ENCODE results near the gene OR1F1.
"Not testable (repeated sequence)": the region's sequence is repeated elsewhere in the genome, so short reads cannot be mapped to it uniquely, and the experiment has no call there.

The OR1F1 gene

DNA sequence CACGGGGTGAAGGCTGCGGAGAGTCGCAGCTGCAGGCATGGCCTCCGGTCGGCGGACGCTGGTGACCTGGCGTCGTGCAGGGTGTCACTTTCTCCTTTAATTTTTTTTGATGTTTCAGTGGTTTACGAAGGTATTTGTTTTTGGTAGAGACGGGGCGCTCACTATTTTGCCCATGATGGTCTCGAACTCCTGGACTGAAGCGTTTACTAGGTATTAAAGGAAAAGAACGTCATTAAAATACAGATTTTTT lies 36.1 kb upstream of the OR1F1 start:
- no peak for DNase-seq

DNA sequence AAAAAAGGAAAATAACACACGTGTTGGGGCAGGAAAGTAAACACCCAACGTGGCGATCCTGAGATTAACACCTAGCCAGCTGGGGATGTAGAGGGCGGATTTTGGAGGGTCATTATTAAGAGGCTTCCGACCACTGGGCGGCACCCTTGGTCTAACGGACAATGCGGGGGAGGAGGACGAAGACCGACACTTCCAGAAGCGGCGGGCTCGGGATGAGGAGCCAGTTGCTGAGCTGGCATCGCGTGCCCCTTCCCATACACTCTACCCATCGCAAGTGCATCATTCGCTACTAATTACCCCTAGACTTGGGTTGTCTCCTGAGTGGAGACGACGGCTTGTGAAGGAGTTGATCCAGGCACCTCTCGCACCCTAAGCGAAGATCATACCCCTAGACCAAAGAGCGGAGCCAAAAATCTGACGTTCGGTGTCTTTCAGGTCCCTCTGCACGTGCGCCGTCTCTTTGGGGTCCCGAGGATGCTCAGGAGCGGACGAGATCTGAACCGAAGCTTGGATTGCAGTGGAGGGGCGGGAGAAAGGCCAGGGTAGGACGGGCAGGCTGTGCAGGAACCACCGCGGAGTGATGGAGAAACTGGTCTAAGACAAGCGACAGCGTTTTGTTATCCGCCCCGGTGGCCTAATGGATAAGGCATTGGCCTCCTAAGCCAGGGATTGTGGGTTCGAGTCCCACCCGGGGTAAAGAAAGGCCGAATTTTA lies 35.6 kb upstream of the OR1F1 start:
- peak; percentile 76 to 78 for DNase-seq

DNA sequence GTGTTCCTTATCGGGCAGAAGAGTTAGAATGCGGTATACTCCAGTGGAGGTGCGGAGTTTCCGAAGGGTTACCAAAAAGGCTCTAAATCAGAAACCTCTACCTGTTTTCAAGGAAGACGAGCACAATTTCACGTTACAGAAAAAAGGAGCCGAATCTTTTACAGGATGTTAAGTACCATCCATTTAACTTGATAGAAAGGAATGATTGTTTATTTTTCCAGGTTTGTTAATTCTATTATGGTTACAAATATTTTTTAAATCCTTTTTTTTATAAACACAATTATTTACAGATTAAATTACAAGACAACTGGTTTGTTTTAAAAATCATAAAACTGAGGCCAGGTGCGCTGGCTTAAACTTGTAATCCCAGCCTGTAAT lies 35.0 kb upstream of the OR1F1 start:
- DNase-seq, result no peak

DNA sequence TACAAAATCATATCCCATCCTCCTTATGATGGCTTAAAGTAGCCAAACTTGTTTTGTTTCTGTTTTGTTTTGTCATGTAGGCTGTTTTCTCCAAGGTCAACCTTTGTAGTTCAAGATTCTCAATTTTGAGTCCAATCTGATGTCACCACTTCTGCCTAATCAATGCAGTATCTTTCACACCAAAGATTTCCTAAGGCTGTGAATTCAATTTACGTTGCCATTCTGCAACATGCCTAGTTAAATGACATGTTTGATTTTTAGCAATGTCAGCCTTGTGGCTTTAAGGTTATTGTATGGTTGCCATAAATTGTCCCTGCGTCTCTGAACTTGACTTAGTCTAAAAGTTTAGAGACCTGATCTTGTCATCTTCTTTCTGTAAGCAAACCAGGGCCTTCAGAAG lies 32.8 kb upstream of the OR1F1 start:
- no peak for DNase-seq

DNA sequence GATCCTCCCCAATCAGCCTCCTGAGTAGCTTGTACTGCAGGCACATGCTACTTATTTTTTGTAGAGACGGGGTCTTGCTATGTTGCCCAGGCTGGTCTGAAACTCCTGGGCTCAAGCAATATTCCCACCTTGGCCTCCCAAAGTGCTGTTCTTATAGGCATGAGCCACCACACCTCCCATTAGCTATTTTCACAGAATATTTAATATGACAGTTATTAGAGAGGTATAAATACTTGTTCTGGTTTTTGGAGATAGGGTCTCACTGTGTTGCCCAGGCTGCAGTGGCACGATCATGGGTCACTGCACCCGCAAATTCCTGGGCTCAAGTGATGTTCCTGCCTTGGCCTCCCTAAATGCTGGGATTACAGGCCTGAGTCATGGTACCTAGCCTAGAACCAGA lies 32.0 kb upstream of the OR1F1 start:
- DNase-seq, result no peak

DNA sequence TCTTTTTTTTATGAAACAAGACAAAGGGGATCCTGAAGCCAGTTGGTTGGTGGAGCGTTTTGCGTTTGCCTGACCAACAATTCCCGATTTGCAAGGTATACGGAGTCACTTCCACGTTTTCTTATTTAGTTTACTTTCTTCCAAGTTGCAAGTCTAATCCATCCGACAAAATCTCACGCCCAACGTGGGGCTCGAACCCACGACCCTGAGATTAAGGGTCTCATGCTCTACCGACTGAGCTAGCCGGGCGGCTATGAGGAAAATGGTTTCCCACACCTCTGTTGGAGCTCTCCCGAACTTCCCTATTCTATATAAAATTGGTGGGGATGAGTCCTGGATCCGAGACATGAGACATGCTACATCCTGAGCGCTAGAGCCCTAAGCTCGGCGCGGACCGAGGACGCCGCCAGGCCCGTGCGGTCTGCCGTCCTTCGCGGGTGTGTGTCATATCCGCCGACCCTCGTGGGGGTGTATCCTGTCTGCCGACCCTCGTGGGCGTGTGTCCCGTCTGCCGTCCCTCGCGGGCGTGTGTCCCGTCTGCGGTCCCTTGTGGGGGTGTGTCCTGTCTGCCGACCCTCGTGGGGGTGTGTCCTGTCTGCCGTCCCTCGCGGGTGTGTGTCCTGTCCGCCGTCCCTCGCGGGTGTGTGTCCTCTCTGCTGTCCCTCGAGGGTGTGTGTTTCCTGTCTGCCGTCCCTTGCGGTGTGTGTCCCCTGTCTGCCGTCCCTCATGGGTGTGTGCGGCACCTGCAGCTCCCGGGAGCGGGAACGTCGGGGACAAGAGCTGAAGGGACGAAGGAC lies 30.6 kb upstream of the OR1F1 start:
- peak; percentile 57 to 68 for DNase-seq

DNA sequence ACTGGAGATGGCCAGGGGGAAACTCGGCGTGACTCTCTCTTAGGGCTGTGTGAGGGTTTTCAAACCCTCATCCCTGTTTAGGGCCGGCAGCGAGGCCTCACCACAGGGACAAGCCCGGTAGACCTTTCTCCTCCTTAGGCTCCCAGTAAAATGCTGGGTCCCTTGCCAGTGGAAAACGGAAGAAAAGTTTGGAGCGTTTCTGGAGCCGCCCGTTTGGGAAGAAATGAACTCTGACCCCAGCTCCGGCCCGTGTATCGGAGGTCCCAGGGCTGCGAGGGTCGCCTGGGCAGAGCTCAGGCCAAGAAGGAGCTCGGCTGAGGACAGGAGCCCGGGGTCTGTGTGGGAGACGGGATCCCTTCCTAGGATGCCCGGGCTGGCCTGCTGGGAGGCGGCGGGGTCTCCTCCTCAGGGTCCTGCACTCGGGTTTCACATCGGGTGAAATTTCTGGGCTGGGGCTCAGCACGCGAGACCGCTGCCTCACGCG lies 29.9 kb upstream of the OR1F1 start:
- DNase-seq, result no peak

DNA sequence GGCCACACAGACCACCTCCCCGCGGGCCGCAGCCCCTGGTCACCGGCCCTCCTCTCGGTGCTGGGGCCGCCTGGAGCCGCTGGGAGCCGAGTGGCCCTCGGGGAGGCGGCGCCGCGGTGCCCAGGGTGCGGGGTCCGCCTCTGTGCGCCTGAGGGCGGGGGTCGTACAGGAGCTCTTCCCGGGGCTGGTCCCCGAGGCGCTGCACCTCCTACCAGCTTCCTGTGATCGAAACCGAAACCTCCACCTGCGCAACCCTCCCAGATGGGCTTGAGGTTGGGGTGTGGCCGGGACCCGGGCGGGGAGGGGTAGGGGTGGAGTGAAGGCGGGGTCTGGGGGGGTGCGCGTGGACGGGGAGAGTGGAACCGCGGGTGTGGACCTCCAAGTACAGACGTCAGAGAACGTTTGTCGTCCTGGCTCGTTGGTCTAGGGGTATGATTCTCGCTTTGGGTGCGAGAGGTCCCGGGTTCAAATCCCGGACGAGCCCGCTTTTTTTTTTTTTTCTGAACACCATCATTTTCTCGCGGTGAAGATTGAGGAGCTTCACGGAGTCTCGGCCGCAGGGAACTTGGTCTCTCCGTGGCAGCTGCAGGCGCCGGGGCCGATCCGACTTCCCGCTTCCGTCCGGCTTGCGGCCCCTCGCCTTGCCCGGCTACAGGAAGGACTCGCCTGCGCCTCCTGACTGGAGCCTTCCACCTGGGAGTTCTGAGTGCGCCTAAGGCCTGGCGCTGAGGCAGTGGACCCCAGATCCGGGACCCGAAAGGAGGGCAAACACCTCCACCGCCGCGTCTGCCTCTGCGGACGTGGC lies 29.3 kb upstream of the OR1F1 start:
- DNase-seq, result peak; percentile 64 to 86

DNA sequence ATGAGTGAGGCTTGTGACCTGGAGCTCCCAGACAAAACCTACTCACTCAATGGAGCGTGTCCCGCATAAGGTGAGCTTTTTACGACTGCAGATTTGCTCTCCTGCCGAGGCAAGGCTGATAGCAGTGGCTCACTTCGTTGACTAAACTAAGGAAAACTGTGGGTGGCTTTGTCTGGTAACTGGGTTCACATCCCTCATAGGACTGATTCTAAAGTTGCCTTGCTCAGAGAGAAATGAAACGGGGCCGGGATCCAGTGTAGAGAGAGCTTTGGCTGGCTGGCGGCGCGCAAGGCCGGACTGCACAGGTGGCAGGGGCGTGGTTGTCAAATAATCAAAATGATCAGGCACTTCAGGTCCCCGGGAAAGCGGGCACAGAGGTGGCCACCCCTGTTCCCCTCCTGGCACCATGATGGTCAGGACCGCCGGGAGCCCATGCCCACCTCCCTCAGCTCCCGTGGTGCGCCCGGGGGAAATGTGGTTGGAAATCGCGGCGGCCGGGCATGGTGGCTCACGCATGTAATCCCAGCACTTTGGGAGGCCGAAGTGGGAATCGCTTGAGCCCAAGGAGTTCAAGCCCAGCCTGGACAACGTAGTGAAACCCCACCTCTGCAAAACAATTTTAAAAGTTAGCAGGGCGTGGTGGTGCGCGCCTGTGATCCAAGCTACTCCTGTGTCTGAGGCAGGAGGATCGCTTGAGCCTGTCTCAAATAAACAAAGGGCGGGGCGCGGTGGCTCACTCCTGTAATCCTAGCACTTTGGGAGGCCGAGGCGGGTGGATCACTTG lies 26.6 kb upstream of the OR1F1 start:
- no peak for DNase-seq

DNA sequence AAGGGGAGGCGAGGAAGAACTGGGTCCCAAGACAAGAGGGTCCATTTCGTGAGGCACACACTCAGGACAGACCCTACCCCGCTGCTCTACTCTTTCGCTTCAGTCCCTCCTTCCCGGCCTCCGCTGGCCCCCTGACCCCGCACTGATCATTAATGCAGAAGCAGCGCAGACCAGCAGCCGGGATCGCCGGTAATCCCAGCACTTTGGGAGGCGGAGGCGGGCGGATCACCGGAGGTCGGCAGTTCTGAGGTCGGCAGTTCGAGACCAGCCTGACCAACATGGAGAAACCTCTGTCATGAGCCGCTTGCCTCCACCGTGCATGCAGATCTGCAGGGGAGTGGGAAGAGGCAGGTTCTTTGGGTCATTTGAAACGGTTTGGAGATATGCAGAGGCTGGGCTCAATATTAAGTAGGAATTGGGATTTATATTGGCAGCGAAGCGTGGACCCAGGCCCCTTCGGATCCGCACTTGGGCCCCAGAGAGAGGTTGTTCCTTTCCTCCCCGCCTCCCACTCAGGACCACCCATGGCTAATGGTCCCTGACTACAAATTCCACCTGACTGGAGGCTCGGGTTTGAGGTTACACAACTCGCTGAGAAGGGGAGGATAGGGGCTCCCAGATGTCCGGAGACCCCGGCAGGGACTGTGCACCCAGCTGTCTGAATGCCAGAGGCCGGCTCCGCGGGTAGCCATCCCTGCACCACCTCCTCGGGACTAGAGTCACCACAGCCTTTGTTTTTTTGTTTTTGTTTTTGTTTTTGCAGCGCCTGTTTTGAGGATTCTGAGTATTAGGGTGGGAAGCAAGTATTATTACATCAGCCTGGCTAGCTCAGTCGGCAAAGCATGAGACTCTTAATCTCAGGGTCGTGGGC lies 23.6 kb upstream of the OR1F1 start:
- no peak for DNase-seq

DNA sequence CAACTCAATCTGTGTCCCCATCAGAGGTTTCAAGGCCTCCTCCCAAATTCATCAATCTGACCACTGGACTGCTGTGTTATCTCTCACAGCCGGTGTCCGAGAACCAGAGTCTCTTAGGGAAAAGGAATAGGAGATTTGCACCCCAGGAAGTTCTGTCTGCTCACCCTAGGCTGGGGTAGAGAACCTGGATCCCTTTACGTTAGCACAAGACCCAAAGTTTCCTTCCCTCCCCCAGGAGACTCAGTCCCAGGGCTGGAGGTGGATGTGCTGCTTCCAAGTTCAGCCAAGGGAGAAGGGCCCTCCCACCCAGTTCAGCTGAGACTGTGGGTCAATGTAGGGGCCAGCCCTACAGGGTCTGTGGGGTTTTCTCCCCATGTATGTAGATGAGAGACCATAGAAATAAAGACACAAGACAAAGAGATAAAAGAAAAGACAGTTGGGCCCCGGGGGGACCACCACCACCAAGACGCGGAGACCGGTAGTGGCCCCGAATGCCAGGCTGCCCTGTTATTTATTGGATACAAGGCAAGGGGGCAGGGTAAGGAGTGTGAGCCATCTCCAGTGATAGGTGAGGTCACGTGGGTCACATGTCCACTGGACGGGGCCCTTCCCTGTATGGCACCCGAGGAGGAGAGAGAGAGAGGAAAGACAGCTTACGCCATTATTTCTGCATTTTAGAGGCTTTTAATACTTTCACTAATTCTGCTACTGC lies 22.7 kb upstream of the OR1F1 start:
- DNase-seq, result no peak

DNA sequence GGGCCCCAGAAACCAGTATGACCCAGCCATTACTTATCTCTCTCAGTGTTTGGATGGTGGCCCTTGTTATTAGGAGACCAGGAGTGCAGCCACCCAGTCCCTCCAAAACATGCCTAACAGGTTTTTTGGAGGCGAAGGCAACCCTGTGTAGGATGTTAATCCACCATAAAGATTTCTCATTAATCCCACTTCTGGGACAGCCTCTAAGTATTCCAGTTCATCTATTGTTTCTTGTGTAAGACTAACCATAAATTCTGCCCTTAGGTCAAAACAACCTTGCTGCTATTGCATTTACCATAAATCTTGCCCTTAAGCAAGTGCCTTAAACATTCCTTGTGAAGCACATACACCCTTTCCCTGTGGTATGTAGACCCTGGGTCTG lies 21.5 kb upstream of the OR1F1 start:
- DNase-seq, result no peak

DNA sequence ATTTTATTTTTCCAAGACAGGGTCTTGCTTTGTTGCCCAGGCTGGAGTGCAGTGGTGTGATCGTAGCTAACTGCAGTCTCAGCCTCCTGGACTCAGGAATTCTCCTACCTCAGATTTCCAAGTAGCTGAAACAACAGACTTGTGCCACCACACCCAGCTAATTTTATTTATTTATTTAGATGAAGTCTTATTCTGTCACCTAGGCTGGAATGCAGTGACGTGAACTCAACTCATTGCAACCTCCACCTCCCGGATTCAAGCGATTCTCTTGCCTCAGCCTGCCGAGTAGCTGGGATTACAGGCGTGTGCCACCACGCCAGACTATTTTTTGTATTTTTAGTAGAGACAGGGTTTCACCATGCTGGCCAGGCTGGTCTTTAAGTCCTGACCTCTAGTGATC lies 19.3 kb upstream of the OR1F1 start:
- DNase-seq, result not testable (repeated sequence)

DNA sequence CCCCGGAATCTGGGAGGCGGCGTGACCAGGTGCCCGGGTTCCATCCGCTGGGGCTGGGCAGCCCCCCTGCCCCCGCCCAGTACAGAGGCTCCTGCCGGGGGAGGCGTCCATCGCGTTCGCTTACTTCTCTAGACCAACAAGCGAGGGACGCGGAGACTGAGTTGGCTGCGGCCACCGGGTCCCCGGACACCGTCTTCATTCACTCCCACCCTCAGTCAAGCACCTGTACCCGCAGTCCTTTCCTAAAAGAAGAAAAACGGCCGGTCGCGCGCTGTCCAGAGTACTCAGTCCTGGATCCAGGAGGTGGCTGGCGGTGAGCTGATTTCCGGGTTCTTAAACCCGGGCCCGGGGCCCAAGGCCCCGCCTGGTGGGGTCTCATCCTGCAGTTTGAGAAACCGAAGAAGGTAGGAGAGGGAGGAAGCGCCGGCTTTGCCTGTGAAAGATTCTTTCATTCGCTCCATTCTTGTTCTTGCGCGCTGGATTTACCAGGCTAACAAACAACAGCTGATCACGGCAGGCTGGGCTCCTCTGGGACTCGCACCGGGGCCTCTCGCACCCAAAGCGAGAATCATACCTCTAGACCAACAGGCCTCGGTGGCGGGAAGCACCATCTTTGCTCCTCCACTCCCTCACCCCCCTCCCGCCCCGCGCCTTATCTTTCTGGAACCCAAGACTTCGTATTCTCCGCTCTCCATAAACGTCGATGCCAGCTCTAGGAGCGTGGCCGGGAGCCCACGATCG lies 17.4 kb upstream of the OR1F1 start:
- DNase-seq, result no peak

DNA sequence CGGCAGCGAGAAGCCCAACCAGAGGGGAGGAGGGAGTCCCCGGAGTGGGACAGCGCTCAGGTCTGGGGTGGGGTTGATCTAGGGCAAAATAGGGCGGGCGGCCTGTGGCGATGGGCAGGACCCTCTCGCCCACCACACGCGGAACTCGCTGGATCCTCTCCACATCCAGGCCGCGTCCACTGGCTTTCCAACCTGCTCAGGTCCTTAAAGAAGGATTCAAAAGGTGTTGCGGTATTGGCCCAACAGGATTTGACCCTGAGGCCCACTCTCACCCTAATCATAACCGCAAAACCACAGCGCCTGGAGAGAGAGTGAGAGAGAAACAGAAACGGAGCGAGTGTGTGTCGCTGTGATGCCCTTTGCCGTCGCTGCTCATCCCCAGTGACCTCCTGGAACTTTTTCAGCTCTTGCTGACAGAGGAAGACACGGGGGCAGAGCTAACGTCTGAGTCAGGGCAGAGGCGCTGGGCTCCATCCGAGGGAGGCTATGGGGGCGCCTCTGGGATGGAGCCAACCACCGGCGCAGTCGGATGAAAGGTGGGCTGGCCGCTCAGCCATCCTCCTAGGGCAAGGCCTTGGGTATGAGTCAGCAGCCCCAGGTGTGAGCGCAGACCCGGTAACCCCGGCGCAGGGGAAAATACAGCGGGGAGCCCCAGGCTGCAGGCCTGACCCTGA lies 16.7 kb upstream of the OR1F1 start:
- no peak for DNase-seq

DNA sequence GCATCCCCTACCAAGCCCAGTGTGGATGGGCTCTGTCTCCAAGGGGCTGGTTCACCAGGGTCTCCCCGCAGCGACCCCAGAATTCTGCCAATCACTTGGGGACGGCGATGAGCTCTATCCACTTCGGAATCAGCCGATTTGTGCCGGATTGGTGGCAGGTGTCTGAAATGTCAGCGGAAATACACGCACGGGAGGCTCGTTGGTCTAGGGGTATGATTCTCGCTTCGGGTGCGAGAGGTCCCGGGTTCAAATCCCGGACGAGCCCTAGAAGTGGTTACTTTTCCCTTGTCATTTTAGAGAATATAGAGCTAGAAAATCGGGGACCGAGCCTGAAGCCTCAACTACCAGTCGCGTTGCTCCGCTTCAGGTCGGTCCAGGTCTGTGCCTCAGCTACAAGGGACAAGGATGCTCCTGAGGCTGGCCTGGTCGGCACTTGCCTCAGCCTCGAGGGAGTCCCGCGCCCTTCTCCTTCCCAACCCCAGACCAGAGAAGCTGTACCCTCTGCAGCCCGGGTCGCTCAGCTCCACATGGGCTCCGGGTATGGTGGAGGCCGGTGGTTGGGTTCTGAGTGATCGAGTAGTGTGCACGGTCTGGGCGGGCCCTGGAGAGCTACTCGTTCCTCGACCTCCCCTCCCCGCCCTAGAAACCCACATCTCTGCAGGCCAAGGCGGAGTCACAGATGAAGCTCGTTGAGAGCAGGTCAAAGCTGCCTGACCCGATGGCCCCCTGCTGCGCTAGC lies 16.0 kb upstream of the OR1F1 start:
- DNase-seq, result no peak

DNA sequence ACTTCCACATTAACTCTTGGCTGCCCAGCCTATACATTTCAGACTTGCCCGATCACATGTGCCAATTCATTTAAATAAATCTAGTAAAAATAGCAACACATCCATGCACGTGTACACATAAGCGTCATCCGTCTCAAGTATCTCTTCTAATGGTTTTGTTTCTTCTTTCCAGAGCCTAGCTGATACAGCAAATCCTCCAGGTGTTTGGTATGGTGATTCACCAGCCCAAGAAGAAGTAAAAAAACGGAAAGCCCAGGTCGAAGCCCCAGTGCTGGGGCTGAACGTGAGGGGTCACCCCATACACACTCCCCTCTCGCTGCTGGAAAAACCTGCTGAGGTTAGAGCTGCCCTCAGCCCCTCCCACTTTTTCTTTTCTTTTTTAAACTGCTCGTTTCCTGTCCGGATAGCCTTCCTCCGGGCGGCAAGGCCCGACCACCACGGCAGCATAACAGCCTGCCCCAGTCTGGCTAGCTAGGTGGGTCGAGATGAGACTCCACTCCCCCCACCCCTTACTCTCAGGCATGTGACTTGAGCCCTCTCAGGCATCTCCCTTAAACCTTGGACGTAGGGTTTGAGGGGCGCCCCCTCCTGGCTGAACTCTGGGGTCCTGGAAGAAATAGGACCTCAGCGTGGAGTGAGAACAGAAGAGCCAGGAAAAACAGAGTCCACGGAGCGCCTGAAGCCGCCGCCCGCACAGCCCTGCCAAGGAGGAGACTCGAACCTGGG lies 13.9 kb upstream of the OR1F1 start:
- DNase-seq, result no peak

DNA sequence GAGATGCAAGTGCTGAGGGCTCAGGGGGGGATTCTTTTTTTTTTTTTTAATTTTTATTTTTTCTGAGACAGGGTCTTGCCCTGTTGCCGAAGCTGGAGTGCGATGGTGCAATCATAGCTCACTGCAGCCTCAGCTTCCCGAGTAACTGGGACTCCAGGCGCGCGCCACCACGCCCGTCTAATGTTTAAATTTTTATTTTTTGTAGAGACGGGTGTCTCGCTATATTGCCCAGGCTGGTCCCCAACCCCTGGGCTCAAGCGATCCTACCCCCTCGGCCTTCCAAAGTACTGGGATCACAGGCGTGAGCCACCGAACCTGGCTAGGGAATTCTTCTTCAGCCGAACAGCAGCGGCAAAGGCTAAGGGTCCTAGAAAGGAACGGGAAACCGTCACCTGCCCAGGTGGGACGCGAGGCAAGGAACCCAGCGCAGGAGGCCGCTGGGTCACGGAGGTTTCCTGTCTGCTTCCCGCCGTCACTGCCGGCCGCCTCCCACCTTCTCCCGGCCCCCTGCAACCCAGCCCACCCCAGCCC lies 13.3 kb upstream of the OR1F1 start:
- no peak for DNase-seq
